ENCODE results near the gene VRTN.
A peak's percentile ranks its signal among the peaks of the same experiment; 100 is the strongest.
"Not testable (repeated sequence)": the region's sequence is repeated elsewhere in the genome, so short reads cannot be mapped to it uniquely, and the experiment has no call there.

The VRTN gene

DNA sequence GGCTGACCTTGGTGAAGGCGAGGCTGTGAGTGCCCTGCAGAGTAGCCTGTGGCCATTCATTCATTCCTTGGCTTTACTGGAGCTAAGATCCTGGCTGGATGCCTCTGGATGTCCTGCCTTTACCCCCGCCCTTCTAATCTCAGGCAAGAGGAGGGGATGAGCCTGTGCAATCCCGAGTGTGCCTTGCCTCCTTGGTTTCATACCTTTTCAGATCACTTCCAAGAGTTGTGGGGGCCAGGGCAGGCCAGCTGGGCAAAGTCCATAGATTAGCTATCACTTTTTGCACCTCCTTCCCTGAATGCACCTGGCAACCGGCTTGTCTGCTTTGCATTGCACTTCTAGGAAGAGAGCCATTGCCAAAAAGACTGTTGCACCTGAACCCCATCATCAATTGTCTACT, 1.5 kb downstream of the VRTN start:
- DNase-seq (ENCODE audit: low spot score) = no peak

DNA sequence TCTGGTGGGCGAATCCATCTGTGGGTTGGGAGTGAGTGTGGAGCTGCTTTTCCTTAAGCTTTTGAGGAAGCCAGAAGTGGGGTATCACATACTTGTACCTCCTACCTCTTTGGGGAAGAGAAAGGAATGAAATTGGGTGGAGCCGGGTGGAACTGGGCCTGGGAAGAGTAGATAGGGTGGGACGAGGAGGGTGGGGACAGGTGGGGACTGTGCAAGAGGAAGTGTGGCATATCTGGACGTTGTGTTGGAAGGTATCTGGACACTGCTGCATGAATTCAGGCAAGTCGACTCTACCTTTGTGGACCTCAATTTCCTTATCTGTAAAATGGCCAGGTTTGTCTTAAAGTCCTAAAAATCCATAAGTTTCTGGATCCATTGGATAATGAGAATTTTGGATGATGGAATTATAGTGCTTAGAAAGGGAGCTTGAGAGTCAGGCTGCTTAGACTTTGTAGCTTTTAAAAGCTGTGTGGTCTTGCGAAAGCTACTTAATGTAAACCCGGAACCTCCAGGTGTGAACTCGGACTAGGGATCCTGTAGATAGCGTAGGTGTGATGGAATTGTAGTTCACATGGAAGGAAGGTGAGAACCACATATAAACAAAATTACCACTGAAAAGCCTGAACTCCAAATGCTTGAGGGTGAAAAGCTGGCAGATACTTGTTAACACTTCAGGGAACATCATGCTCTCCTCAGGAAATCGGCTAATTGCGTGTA, 2.1 kb downstream of the VRTN start:
- DNase-seq (ENCODE audit: low spot score) = no peak

DNA sequence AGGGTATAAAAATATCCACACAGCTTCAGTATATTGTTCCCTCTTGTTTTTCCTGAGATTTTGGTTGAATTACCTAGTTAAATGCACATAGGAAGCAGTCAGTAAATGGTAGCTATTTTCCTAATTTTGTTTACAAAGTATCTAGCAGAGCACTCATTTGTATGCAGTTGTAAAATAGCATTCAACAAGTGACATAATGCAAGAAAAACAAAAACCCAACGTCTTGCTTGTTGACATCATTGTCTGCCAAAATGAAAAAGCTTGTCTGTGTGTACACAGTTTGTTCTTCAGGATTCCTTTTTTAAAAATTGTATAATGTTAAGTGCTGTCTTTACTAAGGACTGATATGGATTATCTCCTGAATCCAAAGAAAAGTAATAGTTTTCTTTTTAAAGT, 2.7 kb downstream of the VRTN start:
- DNase-seq (ENCODE audit: low spot score) = no peak

DNA sequence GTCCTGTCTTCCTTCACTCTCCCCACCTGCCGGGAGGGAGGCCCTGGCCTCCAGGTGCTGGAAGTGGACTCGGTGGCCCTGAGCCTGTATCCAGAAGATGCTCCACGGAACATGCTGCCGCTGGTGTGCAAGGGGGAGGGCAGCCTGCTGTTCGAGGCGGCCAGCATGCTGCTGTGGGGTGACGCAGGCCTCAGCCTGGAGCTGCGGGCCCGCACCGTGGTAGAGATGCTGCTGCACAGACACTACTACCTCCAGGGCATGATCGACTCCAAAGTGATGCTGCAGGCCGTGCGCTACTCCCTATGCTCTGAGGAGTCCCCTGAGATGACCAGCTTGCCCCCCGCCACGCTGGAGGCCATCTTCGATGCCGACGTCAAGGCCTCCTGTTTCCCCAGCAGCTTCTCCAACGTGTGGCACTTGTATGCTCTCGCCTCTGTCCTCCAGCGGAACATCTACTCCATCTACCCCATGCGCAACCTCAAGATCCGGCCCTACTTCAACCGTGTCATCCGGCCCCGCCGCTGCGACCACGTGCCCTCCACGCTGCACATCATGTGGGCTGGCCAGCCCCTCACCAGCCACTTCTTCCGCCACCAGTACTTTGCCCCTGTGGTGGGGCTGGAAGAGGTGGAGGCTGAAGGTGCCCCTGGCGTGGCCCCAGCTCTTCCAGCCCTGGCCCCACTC, 8.8 kb downstream of the VRTN start:
- DNase-seq (ENCODE audit: low spot score) = no peak

DNA sequence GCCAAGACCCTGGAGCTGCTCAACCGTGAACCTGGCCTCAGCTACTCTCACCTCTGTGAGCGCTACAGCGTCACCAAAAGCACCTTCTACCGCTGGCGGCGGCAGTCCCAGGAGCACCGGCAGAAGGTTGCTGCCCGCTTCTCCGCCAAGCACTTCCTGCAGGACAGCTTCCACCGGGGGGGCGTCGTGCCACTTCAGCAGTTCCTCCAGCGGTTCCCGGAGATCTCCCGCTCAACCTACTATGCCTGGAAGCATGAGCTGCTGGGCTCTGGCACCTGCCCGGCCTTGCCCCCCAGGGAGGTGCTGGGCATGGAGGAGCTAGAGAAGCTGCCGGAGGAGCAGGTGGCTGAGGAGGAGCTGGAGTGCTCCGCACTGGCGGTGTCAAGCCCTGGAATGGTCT, 9.3 kb downstream of the VRTN start:
- DNase-seq (ENCODE audit: low spot score) = no peak

DNA sequence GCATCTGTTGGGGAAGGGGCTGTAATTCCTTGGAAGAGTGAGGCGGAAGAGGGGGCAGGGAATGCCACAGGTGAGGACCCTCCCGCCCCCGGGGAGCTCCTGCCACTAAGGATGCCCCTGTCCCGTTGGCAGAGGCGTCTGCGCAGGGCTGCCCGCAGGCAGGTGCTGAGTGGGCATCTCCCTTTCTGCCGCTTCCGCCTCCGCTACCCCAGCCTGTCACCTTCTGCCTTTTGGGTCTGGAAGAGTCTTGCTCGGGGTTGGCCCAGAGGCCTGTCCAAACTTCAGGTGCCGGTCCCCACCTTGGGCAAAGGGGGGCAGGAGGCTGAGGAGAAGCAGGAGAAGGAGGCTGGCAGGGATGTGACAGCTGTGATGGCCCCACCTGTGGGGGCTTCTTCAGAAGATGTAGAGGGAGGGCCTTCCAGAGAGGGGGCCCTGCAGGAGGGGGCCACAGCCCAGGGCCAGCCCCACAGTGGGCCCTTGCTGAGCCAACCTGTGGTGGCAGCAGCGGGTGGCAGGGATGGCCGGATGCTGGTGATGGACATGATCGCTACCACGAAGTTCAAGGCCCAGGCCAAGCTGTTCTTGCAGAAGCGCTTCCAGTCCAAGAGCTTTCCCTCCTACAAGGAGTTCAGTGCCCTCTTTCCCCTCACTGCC, 10.0 kb downstream of the VRTN start:
- no peak for DNase-seq (ENCODE audit: low spot score)

DNA sequence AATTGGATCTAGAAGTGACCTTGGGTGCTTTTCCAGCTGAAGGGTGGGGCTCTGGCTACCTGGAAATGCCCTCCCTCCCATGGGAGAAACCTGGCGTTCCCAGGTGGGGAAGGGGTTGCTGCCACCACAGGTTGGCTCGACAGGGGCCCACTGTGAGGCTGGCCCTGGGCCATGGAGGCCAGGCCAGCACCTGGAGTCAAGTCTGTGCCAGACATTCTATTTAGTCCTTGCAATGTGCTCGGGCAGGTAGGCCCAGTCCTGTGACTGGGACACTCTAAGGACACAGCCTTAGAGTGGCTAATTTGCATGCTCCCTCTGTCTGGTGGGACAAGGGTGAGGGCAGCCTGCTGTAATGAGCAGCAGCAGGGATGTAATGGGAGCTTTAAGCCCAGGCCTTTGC, 11.9 kb downstream of the VRTN start:
- no peak for DNase-seq (ENCODE audit: low spot score)

DNA sequence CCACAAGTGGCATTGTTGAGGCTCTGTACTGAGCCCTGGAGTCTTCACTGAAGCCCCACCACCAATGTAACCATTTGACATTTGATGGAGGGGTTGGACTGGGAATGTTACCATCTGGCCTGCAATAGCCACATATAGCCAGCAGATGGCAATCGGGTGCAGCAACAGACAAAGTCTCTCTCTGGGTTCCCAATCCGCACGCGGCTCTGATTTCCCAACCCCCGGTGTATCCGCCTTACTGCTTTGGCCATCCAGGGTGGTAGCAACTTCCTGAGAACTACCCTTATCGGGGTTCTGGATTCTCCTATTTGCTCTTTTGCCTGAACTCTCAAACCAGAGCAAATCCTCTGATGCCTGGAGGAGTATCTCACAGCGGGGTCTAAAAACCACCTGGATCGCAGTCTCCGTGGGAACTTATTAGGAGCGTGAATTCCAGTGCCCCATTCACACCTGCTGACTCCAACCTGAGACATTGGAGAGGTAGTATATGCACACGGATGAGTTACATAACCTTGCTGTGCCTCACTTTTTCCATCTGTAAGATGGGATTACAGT, 14.2 kb downstream of the VRTN start:
- DNase-seq (ENCODE audit: low spot score) = peak; percentile 71

DNA sequence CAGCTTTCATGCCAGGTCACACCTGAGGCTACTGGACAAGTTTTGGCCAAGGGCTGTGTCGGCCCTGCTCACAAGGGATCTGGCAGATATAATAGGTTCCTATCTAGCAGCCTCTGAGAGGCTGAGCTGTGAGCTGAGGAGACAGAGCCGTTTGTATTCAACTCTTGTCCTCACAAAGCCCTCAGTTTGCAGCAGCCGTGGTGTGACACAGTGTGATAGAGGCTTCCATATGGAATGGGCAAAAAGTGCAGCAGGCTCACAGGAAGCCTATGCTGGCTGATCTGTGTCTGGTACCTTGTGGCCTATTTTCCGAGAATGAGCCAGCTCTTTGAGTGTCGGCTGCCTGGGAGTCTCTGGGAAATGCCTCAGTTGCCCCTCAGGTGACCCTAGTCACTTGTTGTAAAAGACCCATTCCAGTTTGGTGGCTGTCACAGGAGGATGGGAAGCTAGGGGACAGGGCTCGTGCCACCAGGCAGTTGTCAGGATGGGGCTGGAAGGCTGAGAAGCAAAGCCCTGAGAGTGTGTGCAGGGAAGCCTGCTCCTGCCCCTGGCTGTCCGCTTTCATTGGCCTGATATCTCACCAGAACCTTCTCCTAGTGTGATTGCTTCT, 16.1 kb downstream of the VRTN start:
- DNase-seq (ENCODE audit: low spot score) = no peak

DNA sequence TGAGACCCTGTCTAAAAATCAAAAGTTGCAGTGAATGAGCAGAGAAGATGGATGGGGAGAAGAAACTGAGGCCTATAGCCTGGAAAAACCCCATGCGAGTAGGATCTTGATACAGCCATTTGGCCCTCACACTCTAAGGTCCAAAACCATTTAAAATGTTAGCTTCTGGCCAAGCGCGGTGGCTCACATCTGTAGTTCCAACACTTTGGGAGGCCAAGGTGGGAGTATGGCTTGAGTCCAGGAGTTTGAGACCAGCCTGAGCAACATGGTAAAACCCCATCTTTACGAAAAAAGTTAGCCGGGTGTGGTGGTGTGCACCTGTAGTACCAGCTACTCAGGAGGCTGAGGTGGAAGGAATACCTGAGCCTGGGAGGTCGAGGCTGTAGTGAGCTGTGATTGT, 19.8 kb downstream of the VRTN start:
- DNase-seq (ENCODE audit: low spot score) = no peak

DNA sequence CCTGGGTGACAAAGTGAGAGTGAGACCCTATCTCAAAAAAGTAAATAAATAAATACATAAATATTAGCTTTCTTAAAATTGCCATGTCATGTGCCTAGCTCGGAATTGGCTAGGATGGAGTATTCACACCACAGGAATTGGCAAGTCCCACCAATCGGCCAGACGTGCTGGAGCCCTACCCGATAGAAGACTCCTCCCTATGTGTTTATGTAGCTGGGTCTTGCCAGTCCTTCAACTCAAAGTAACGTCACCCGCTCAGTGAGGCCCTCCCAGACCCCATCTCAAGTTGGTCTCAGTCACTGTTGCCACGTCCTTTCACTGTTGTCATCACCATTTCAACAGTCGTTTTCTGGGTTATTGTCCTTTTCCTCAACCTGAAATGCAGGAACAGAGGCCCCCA, 20.2 kb downstream of the VRTN start:
- DNase-seq (ENCODE audit: low spot score) = no peak

DNA sequence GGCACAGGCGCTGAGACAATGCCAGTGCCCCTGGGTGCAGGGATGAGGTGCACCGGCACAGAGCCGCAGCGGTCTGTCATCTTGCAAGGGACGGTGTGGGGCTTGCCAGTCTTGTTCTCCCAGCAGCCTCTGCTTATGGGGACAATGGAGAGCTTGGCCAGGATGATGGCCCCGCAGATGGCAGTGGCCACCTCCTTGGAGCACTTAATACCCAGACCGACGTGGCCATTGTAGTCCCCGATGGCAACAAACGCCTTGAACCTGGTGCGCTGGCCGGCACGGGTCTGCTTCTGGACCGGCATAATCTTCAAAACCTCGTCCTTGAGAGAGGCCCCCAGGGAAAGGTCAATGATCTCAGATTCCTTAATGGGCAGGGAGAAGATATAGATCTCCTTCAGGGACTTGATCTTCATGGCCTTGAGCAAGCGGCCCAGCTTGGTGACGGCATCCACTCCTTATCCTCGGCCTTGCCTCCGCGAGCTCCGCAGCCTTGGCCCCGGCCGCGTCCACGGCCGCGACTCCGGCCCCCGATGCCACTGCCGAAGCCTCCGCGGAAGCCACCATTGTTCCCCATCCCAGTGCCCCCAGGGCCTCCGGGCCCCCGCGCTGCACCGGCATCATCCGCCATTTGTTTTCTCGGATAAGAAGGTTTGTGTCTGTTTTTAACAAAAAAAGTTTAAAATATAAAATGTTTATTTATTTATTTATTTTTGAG, 29.9 kb downstream of the VRTN start:
- DNase-seq (ENCODE audit: low spot score) = no peak

DNA sequence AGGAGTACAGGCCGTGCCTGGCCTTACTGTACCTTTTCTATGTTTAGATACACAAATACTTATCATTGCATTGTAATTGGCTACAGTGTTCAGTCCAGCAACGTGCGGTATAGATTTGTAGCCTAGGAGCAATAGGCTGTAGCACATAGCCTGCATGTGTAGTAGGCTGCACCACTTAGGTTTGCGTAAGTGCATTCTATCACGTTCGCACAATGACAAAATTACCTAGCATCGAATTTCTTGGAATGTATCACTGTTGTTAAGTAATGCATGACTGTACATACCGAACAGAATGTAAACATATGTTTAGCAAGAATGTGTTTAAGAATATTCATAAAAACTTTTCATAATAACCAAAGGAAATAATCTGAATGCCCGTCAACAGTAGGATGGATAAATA, 31.9 kb downstream of the VRTN start:
- no peak for DNase-seq (ENCODE audit: low spot score)

DNA sequence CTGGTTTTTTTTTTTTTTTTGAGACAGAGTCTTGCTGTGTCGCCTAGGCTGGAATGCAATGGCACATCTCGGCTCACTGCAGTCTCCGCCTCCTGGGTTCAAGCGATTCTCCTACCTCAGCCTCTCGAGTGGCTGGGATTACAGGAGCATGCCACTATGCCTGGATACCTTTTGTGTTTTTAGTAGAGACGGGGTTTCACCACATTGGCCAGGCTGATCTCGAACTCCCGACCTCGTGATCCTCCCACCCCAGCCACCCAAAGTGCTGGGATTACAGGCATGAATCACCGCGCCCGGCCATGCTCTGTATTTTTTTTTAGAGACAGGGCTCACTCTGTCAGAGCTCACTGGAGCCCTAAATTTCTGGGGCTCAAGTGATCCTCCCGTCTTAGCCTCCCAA, 32.6 kb downstream of the VRTN start:
- no peak for DNase-seq (ENCODE audit: low spot score)

DNA sequence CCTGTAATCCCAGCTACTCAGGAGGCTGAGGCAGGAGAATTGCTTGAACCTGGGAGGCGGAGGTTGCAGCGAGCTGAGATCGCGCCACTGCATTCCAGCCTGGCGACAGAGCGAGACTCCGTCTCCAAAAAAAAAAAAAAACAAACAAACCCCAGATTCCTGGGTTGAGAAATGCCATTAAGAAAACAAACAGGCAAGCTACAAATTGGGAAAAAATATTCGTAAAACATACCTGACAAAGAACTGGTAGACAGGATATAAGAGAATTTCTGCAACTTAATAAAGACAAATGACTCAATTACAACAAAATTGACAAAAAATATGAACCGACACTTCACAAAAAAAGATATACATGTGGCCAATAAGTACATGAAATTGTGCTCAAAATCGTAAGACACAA, 33.3 kb downstream of the VRTN start:
- not testable (repeated sequence) for DNase-seq (ENCODE audit: low spot score)

DNA sequence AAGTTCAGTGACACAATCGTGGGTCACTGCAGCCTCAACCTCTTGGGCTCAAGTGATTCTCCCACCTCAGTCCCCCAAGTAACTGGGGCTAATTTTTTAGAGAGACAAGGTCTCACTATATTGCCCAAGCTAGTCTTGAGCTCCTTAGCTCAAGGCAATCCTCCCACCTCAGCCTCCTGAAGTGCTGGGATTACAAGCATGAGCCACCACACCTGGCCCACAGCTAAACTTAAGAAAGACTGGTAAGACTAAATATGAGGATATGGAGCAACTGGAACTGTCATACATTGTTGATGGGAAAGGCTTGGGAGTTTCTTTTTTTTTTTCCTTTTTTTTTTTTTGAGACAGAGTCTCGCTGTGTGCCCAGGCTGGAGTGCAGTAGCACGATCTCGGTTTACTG, 34.0 kb downstream of the VRTN start:
- DNase-seq (ENCODE audit: low spot score) = no peak

DNA sequence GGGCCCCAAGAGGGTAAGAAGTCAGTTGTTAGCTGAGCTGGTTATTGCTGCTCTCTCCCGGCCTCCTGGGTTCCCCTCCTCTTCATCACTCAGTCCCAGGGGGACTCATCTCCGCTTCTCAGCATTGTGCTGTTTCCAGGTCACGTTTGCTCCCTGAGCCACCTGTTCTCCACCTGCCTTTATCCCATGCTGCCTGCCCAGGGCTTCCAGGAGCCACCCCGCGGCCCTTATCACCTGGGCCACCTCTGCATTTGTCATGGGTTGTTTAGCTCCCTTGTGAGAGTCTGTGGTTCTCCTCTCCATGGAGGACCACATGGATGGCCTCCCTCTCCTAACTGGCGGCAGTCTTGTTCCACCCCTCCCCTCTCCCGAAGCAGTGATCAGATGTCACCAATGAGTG, 41.7 kb downstream of the VRTN start:
- no peak for DNase-seq (ENCODE audit: low spot score)

DNA sequence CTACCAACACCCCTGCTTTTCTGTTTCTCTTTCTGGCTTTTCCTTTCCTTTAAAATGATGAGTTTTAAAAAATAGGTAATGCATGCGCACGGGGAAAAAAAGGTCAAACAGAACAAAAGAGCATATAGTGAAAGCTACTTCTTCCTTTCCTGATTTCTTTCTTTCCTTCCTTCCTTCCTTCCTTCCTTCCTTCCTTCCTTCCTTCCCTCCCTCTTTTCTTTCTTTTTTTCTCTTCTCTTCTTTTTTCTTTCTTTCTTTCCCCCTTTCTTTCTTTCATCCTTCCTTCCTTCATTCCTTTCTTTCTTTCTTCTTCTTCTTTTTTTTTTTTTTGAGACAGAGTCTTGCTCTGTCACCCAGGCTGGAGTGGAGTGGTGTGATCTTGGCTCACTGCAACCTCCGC, 42.2 kb downstream of the VRTN start:
- DNase-seq (ENCODE audit: low spot score) = not testable (repeated sequence)

DNA sequence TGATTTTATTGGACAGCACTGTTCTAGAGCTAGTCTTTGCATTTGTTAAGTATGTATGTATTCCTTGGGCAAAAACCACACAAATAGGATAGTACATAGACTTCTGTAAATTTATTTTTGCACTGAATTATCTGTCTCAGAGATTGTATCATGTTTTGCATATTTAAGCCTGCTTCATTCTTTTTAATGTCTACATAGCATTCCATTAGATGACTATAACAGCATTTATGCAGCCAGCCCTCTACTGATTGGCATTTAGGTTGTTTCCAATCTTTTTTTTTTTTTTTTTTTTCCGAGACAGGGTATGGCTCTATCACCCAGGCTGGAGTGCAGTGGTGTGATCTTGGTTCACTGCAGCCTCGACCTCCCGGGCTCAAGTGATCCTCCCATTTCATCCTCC, 43.2 kb downstream of the VRTN start:
- no peak for DNase-seq (ENCODE audit: low spot score)

DNA sequence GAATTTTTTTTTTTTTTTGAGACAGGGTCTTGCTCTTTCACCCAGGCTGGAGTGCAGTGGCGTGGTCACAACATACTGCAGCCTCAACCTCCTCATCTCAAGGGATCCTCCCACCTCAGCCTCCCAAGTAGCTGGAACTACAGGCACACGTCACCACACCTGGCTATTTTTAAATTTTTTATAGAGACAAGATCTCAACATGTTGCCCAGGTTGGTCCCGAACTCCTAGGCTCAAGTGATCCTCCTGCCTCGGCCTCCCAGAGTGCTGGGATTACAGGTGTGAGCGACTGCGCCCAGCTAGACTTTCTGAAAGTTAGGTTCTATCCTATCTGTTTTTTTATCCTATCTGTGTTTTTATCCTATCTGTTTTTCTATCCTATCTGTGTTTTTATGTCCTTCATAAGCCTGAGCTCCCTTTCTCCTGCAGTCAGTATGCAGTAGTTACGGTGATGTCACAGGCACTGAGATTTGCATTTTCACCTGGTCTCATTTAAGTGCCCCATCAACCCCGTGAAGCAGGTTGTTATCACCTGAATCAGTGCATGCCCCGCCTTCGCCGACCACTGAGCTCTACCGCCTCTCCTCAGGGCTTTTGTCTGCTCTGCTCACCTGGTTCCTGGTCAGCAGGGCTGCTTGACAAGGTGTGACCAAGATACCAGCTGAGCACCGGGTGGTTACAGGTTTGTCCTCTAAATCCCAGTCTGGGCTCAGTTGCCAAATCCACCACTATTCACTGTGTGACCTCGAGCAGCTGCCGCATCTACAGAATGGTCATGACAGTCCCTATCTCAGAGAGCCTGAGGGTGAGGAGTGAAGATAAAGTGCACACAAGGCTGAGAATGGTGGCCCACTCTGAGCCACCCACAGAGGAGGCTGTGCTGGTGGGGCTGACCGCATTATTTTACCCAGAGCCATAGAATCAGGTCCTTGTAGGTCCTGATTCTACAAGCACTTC, 44.6 kb downstream of the VRTN start:
- no peak for DNase-seq (ENCODE audit: low spot score)

DNA sequence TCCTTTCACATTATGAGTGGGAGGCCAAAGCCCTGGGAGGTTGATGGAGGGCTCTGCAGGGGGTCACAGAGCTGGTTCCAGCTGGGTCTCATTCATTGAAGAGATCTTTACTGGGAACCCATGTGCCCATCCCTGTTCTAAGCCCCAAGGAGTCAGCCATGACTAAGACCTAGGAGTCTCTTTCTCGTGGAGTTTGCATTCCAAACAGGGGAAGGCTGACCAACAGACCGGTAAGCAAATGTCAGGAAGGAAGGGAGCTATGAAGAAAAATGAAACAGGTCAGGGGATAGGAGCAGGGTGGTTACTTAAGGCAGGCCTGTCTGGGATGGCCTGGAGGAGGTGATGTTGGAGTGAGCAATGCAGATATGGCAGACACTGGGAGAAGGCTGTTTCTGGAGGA, 46.3 kb downstream of the VRTN start:
- DNase-seq (ENCODE audit: low spot score) = no peak

Measured in RKO (cell line).